Measurements from ENCODE around the gene HNRNPLL.

Gene HNRNPLL

DNA sequence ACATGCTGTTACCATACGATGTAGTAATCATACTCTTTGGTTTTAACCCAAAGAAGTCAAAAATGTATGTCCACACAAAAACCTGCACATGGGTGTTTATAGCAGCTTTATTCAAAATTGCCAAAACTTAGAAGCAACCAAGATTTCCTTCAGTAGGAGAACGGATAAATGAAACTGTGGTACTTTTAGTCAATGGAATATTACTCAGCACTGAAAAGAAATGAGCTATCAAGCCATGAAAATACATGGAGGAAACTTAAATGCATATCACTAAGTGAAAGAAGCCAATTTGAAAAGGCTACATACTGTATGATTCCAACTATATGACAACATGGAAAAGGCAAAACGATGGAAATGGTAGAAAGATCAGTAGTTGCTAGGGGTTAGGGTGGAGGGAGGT, 86.6 kb downstream of the HNRNPLL start:
- no peak for DNase-seq
- Mint-ChIP-seq H3K36me3 (no peaks in the 10 kb centered on the region), H3K4me1 (no peaks in the 10 kb centered on the region), H3K9me3 (no peaks in the 10 kb centered on the region), H3K4me3 (no peak overlapping the region), H3K27ac (no peak overlapping the region), H3K27me3 (peaks cover 21% of the 10 kb centered on the region)
- CTCF ChIA-PET, result no interaction called here

DNA sequence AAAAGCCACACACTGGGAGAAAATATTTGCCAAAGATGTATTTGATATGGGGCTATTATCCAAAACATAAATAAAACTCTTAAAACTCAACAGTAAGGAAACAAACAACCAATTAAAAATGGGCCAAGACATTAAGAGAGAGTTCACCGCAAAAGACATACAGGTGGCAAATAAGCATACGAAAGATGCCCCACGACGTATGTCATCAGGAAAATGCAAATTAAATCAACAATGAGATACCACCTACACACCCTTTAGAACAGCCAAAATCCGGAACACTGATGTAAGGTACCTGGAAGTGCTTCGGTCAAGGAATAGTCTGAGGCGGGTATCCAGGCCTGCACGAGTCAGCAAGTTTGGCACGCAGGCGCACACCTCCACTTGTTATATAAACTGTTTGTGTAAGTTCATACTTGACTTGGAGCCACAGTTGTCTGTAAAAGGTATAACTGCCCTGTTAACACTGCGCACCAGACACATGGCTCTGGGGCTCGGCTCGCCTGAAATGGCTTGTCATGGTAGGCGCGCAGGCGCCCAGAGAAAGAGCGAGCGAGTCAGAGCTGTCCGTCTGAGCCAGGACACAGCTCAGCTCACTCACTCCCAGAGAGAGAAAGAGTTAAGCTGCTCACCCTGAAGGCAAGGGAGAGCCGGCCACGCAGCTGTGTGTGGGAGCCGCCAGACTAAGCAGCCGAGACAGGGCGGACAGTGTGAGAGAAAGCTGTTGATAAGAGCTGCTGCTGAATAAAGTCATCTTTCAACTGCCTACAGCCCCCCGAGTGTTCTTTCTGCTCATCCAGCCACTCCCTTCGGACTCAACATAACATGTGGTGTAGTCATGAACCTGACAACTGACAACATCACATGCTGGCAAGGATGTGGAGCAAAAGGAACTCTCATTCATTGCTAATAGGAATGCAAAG, 87.3 kb downstream of the HNRNPLL start:
- peaks cover 28% of the 10 kb centered on the region for H3K27me3 Mint-ChIP-seq
- H3K4me3 Mint-ChIP-seq, result no peak overlapping the region
- no peak for DNase-seq
- H3K27ac Mint-ChIP-seq, result no peak overlapping the region
- H3K4me1 Mint-ChIP-seq, result no peaks in the 10 kb centered on the region
- H3K9me3 Mint-ChIP-seq, result no peaks in the 10 kb centered on the region
- CTCF ChIA-PET, result no interaction called here
- no peaks in the 10 kb centered on the region for H3K36me3 Mint-ChIP-seq

DNA sequence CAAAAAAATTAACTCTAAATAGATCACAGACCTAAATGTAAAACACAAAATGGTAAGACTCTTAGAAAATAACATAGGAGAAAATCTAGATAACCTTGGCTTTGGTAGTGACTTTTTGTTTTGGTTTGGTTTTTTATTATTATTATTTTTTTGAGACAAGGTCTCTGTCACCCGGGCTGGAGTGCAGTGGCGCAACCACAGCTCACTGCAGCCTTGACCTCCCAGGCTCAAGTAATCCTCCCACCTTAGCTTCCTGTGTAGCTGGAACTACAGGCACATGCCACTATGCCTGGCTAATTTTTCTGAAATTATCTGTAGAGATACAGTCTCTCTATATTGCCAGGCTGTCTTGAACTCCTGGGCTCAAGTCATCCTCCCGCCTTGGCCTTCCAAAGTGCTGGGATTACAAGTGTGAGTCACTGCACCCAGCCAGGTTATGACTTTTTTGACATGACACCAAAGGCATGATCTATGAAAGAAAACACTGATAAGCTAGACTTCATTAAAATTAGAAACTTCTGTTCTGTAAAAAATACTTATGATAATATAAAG, 88.0 kb downstream of the HNRNPLL start:
- no peak for DNase-seq
- CTCF ChIA-PET, result interaction anchor here (6.9 kb wide), 1 partner anchor 198 kb away, joined by 131 read pairs; no protein-coding TSS in a partner anchor
- Mint-ChIP-seq H3K27me3 (peaks cover 35% of the 10 kb centered on the region), H3K4me1 (no peaks in the 10 kb centered on the region), H3K4me3 (no peak overlapping the region), H3K27ac (no peak overlapping the region), H3K36me3 (no peaks in the 10 kb centered on the region), H3K9me3 (no peaks in the 10 kb centered on the region)

DNA sequence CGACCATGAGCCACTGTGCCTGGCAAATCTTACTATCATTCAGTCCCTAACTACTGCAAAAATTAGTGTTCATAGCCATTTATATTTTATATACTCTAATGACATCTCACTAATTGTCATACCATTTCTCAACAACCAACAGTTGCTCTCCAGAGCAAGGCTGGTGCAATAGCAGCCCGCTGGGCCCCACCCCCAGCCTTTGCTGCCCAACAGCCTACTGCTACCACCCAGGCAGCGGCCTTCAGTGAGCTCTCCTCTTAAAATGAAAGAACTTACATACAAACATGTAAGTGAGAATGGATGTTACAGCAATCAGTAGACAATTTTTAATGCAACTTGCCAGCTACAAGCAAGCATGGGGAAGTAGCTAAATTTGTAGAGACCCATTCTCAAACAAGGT, 90.5 kb downstream of the HNRNPLL start:
- H3K36me3 Mint-ChIP-seq, result no peaks in the 10 kb centered on the region
- no peak overlapping the region for H3K4me3 Mint-ChIP-seq
- no peak for DNase-seq
- H3K9me3 Mint-ChIP-seq, result no peaks in the 10 kb centered on the region
- H3K27ac Mint-ChIP-seq, result no peak overlapping the region
- CTCF ChIA-PET, result interaction anchor here (1.0 to 6.9 kb wide), 2 partner anchors 21 to 195 kb away, joined by 4 to 131 read pairs; no protein-coding TSS in a partner anchor
- peaks cover 38% of the 10 kb centered on the region for H3K27me3 Mint-ChIP-seq
- H3K4me1 Mint-ChIP-seq, result peaks cover 3% of the 10 kb centered on the region
